H1 (cell line): ENCODE results near the gene C1GALT1. TPM values are rescaled to one million over a fixed set of nuclear protein-coding genes. Genes with fewer than 3 reads are reported as not detected.

Experiments
- BACH1 ChIP-seq: IDR thresholded peaks from 2 replicates; pipeline ENCODE4 v1.6.1; 2012; ENCODE audit warnings: low read length, improper control_type of control experiment
- JUND ChIP-seq: IDR thresholded peaks from 2 replicates; pipeline ENCODE4 v1.6.1; 2011; ENCODE audit warnings: mild to moderate bottlenecking, improper control_type of control experiment, low read length
- KDM1A ChIP-seq: fragments of 200-600, 300-600 bp; sonication (generic); IDR thresholded peaks from 2 replicates; pipeline ENCODE4 v1.7.1; 2016; ENCODE audit warnings: mild to moderate bottlenecking, low read length, borderline replicate concordance
- MAFK ChIP-seq: IDR thresholded peaks from 2 replicates; pipeline ENCODE4 v1.6.1; 2012; ENCODE audit warnings: low read depth, mild to moderate bottlenecking, improper control_type of control experiment, low read length
- POLR2A ChIP-seq, 2 experiments: IDR thresholded peaks; 1 replicate in 1 of 2; 2 replicates in 1 of 2; pipeline ENCODE4 v1.6.1; 2011; ENCODE audit warnings: low read depth in 2 of 2, low read length in 2 of 2, mild to moderate bottlenecking in 2 of 2; ENCODE audit errors: control extremely low read depth in 1 of 2
- SAP30 ChIP-seq: fragments of 300-600 bp; sonication (generic); IDR thresholded peaks from 2 replicates; pipeline ENCODE4 v1.7.1; 2012; ENCODE audit warnings: low read length, moderate library complexity, mild to moderate bottlenecking, inconsistent platforms; ENCODE audit not compliant: insufficient read depth, insufficient replicate concordance
- SIN3A ChIP-seq, 2 experiments: IDR thresholded peaks in 1 of 2; conservative IDR thresholded peaks in 1 of 2; 2 replicates each; pipeline ENCODE4 v1.6.1; 2011 to 2012; ENCODE audit warnings: low read length in 2 of 2, improper control_type of control experiment in 1 of 2, low read depth in 1 of 2, mild to moderate bottlenecking in 1 of 2
- SIX5 ChIP-seq: IDR thresholded peaks from 2 replicates; pipeline ENCODE4 v1.6.1; 2011; ENCODE audit warnings: mild to moderate bottlenecking, low read depth, low read length
- SP1 ChIP-seq: IDR thresholded peaks from 2 replicates; pipeline ENCODE4 v1.6.1; 2011; ENCODE audit warnings: low read depth, low read length
- SP4 ChIP-seq: IDR thresholded peaks from 2 replicates; pipeline ENCODE4 v1.6.1; 2012; ENCODE audit warnings: low read length, inconsistent platforms
- polyA plus RNA-seq, 7 experiments: library from polyadenylated mRNA; depleted of rRNA in 3 of 7; stranded (reverse) in 5 of 7; unstranded in 2 of 7; fragments of >200 nt in 5 of 7; fragments of 200-250 nt in 2 of 7; gene quantifications; 1 replicate in 5 of 7; 2 replicates in 1 of 7; 4 replicates in 1 of 7; pipeline versions ENCODE4 v1.2.1 to v1.2.3, GENCODE V29; 2011 to 2013; ENCODE audit warnings: missing spikeins in 2 of 7, mixed read lengths in 2 of 7
- total RNA-seq: library from RNA; stranded (reverse); fragmentation: NEBNext Ultra II Directional; extraction: Animal tissue kit (Norgen Biotek cat#: 25700); gene quantifications from 2 replicates; pipeline ENCODE4 v1.2.1, GENCODE V29; 2021
- TF ChIP-seq, protein P1 (sequence below): fragments of 300-600 bp; sonication (generic); IDR thresholded peaks from 2 replicates; pipeline ENCODE4 v1.7.1; 2012; ENCODE audit warnings: low read length, moderate library complexity, mild to moderate bottlenecking, inconsistent platforms; ENCODE audit not compliant: insufficient replicate concordance

The C1GALT1 gene
- total and polyA plus RNA-seq, 2 of the 8 experiments (the other 6 are each of a cell fraction or from before 2014, with no cell fraction given), result 18.7 to 94.2 TPM

DNA sequence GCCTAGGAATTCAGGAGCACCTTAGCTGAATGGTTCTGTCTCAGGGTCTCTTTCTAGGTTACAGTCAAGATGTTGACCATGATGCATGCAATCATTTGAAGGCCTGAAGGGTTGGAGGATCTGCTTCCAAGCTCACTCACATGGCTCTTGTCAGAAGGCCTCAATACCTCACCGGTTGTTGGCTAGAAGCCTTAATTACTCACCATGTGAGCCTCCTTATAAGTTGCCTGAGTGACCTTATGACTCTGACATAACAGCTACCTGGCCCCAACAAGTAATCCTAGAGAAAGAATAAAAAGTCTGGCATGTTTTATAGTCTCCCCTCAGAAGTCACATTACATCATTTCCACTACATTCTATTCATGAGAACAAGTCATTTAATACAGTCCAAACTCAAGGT, 3.4 kb upstream of the C1GALT1 start (continued):
- TF ChIP-seq, protein P1, sequence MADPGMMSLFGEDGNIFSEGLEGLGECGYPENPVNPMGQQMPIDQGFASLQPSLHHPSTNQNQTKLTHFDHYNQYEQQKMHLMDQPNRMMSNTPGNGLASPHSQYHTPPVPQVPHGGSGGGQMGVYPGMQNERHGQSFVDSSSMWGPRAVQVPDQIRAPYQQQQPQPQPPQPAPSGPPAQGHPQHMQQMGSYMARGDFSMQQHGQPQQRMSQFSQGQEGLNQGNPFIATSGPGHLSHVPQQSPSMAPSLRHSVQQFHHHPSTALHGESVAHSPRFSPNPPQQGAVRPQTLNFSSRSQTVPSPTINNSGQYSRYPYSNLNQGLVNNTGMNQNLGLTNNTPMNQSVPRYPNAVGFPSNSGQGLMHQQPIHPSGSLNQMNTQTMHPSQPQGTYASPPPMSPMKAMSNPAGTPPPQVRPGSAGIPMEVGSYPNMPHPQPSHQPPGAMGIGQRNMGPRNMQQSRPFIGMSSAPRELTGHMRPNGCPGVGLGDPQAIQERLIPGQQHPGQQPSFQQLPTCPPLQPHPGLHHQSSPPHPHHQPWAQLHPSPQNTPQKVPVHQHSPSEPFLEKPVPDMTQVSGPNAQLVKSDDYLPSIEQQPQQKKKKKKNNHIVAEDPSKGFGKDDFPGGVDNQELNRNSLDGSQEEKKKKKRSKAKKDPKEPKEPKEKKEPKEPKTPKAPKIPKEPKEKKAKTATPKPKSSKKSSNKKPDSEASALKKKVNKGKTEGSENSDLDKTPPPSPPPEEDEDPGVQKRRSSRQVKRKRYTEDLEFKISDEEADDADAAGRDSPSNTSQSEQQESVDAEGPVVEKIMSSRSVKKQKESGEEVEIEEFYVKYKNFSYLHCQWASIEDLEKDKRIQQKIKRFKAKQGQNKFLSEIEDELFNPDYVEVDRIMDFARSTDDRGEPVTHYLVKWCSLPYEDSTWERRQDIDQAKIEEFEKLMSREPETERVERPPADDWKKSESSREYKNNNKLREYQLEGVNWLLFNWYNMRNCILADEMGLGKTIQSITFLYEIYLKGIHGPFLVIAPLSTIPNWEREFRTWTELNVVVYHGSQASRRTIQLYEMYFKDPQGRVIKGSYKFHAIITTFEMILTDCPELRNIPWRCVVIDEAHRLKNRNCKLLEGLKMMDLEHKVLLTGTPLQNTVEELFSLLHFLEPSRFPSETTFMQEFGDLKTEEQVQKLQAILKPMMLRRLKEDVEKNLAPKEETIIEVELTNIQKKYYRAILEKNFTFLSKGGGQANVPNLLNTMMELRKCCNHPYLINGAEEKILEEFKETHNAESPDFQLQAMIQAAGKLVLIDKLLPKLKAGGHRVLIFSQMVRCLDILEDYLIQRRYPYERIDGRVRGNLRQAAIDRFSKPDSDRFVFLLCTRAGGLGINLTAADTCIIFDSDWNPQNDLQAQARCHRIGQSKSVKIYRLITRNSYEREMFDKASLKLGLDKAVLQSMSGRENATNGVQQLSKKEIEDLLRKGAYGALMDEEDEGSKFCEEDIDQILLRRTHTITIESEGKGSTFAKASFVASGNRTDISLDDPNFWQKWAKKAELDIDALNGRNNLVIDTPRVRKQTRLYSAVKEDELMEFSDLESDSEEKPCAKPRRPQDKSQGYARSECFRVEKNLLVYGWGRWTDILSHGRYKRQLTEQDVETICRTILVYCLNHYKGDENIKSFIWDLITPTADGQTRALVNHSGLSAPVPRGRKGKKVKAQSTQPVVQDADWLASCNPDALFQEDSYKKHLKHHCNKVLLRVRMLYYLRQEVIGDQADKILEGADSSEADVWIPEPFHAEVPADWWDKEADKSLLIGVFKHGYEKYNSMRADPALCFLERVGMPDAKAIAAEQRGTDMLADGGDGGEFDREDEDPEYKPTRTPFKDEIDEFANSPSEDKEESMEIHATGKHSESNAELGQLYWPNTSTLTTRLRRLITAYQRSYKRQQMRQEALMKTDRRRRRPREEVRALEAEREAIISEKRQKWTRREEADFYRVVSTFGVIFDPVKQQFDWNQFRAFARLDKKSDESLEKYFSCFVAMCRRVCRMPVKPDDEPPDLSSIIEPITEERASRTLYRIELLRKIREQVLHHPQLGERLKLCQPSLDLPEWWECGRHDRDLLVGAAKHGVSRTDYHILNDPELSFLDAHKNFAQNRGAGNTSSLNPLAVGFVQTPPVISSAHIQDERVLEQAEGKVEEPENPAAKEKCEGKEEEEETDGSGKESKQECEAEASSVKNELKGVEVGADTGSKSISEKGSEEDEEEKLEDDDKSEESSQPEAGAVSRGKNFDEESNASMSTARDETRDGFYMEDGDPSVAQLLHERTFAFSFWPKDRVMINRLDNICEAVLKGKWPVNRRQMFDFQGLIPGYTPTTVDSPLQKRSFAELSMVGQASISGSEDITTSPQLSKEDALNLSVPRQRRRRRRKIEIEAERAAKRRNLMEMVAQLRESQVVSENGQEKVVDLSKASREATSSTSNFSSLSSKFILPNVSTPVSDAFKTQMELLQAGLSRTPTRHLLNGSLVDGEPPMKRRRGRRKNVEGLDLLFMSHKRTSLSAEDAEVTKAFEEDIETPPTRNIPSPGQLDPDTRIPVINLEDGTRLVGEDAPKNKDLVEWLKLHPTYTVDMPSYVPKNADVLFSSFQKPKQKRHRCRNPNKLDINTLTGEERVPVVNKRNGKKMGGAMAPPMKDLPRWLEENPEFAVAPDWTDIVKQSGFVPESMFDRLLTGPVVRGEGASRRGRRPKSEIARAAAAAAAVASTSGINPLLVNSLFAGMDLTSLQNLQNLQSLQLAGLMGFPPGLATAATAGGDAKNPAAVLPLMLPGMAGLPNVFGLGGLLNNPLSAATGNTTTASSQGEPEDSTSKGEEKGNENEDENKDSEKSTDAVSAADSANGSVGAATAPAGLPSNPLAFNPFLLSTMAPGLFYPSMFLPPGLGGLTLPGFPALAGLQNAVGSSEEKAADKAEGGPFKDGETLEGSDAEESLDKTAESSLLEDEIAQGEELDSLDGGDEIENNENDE, result no peak
- no peak for TF ChIP-seq SP4
- TF ChIP-seq SIX5, result no peak
- no peak for TF ChIP-seq POLR2A (IDR thresholded peaks at IDR 0.05; ENCODE audit: control extremely low read depth in 1 of 2, low read depth in 2 of 2, low read length in 2 of 2)
- TF ChIP-seq KDM1A, result no peak
- no peak for TF ChIP-seq BACH1
- TF ChIP-seq SAP30, result no peak
- TF ChIP-seq MAFK, result no peak
- TF ChIP-seq JUND, result no peak
- TF ChIP-seq SIN3A (conservative IDR thresholded peaks at IDR 0.05 in 1 of 2, IDR thresholded peaks at IDR 0.05 in 1 of 2; ENCODE audit: low read depth in 1 of 2, low read length in 2 of 2), result no peak
- no peak for TF ChIP-seq SP1
